ENCODE data around the gene B3GALT4.

Gene B3GALT4

DNA sequence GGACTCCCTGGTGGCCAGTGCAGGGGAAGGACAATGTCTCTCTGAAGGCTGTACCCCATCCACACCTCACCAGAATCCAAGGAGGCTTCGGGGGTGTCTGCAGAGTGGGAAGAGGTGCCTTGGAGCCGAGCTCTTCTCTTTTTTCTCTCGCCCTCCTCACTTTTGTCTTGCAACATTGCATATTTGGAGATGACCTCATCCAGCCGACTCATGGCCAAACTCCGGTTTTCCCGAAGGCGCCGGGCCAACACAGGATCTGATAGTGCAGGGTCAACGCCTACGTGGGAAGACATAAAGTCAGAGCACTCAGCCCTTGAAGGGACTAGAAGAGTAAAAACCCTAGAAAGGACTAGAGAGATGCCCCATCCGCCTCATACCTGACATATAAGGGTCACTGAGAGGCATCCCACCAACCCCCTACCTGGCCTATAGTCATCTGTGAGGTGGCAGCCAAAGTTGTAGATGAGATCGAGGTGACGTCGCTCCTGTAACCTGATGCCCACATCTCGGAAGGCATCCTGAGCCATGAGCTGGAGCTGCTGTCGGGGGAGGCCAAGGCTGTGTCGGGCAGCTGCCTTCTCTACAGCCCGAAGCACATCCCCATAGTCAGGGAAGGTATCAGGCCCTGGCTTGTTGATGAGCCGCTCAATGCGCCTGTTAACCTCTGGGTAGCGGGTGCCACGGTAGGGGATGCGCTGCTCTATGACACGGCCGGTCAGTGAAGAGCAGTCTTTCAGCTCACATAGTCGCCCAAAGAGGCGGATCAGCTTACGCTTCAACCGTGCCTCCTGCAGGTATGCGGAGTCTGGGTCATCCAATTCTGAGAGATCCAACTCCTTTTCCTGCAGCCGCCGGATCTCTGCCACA, 43.6 kb downstream of the B3GALT4 start (continued):
- TF ChIP-seq ZNF76 (tag by site-specific recombination; IDR thresholded peaks at IDR 0.05; ENCODE audit: borderline replicate concordance, low read depth): no peak
- TF ChIP-seq, protein P1, sequence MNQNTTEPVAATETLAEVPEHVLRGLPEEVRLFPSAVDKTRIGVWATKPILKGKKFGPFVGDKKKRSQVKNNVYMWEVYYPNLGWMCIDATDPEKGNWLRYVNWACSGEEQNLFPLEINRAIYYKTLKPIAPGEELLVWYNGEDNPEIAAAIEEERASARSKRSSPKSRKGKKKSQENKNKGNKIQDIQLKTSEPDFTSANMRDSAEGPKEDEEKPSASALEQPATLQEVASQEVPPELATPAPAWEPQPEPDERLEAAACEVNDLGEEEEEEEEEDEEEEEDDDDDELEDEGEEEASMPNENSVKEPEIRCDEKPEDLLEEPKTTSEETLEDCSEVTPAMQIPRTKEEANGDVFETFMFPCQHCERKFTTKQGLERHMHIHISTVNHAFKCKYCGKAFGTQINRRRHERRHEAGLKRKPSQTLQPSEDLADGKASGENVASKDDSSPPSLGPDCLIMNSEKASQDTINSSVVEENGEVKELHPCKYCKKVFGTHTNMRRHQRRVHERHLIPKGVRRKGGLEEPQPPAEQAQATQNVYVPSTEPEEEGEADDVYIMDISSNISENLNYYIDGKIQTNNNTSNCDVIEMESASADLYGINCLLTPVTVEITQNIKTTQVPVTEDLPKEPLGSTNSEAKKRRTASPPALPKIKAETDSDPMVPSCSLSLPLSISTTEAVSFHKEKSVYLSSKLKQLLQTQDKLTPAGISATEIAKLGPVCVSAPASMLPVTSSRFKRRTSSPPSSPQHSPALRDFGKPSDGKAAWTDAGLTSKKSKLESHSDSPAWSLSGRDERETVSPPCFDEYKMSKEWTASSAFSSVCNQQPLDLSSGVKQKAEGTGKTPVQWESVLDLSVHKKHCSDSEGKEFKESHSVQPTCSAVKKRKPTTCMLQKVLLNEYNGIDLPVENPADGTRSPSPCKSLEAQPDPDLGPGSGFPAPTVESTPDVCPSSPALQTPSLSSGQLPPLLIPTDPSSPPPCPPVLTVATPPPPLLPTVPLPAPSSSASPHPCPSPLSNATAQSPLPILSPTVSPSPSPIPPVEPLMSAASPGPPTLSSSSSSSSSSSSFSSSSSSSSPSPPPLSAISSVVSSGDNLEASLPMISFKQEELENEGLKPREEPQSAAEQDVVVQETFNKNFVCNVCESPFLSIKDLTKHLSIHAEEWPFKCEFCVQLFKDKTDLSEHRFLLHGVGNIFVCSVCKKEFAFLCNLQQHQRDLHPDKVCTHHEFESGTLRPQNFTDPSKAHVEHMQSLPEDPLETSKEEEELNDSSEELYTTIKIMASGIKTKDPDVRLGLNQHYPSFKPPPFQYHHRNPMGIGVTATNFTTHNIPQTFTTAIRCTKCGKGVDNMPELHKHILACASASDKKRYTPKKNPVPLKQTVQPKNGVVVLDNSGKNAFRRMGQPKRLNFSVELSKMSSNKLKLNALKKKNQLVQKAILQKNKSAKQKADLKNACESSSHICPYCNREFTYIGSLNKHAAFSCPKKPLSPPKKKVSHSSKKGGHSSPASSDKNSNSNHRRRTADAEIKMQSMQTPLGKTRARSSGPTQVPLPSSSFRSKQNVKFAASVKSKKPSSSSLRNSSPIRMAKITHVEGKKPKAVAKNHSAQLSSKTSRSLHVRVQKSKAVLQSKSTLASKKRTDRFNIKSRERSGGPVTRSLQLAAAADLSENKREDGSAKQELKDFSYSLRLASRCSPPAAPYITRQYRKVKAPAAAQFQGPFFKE (tag by site-specific recombination; IDR thresholded peaks at IDR 0.05; ENCODE audit: borderline replicate concordance): no peak; the same call in 1 of the 2 replicates
- TF ChIP-seq ZNF324 (tag by site-specific recombination; IDR thresholded peaks at IDR 0.05): no peak; the same call in 1 of the 2 replicates
- TF ChIP-seq ZNF558 (tag by site-specific recombination; IDR thresholded peaks at IDR 0.05): no peak; the same call in 1 of the 2 replicates
- TF ChIP-seq, protein P2, sequence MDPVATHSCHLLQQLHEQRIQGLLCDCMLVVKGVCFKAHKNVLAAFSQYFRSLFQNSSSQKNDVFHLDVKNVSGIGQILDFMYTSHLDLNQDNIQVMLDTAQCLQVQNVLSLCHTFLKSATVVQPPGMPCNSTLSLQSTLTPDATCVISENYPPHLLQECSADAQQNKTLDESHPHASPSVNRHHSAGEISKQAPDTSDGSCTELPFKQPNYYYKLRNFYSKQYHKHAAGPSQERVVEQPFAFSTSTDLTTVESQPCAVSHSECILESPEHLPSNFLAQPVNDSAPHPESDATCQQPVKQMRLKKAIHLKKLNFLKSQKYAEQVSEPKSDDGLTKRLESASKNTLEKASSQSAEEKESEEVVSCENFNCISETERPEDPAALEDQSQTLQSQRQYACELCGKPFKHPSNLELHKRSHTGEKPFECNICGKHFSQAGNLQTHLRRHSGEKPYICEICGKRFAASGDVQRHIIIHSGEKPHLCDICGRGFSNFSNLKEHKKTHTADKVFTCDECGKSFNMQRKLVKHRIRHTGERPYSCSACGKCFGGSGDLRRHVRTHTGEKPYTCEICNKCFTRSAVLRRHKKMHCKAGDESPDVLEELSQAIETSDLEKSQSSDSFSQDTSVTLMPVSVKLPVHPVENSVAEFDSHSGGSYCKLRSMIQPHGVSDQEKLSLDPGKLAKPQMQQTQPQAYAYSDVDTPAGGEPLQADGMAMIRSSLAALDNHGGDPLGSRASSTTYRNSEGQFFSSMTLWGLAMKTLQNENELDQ (tag by site-specific recombination; IDR thresholded peaks at IDR 0.05; ENCODE audit: low read depth): no peak
- no peak for TF ChIP-seq OVOL3 (tag by site-specific recombination; IDR thresholded peaks at IDR 0.05)
- no peak for TF ChIP-seq ZNF132 (tag by site-specific recombination; IDR thresholded peaks at IDR 0.05; ENCODE audit: borderline replicate concordance)
- no peak for TF ChIP-seq ZNF530 (tag by site-specific recombination; IDR thresholded peaks at IDR 0.05; ENCODE audit: low read depth)
- TF ChIP-seq BCL11A (tag by site-specific recombination; IDR thresholded peaks at IDR 0.05; ENCODE audit: low read depth): no peak
- no peak for TF ChIP-seq ZNF555 (tag by site-specific recombination; conservative IDR thresholded peaks at IDR 0.05)
- TF ChIP-seq, protein P3, sequence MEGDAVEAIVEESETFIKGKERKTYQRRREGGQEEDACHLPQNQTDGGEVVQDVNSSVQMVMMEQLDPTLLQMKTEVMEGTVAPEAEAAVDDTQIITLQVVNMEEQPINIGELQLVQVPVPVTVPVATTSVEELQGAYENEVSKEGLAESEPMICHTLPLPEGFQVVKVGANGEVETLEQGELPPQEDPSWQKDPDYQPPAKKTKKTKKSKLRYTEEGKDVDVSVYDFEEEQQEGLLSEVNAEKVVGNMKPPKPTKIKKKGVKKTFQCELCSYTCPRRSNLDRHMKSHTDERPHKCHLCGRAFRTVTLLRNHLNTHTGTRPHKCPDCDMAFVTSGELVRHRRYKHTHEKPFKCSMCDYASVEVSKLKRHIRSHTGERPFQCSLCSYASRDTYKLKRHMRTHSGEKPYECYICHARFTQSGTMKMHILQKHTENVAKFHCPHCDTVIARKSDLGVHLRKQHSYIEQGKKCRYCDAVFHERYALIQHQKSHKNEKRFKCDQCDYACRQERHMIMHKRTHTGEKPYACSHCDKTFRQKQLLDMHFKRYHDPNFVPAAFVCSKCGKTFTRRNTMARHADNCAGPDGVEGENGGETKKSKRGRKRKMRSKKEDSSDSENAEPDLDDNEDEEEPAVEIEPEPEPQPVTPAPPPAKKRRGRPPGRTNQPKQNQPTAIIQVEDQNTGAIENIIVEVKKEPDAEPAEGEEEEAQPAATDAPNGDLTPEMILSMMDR (tag by site-specific recombination; IDR thresholded peaks at IDR 0.05): no peak
- peak; percentile 65 for TF ChIP-seq ZXDB (tag by site-specific recombination; IDR thresholded peaks at IDR 0.05)
- TF ChIP-seq ZNF791 (tag by site-specific recombination; IDR thresholded peaks at IDR 0.05): no peak
- TF ChIP-seq, protein P4, sequence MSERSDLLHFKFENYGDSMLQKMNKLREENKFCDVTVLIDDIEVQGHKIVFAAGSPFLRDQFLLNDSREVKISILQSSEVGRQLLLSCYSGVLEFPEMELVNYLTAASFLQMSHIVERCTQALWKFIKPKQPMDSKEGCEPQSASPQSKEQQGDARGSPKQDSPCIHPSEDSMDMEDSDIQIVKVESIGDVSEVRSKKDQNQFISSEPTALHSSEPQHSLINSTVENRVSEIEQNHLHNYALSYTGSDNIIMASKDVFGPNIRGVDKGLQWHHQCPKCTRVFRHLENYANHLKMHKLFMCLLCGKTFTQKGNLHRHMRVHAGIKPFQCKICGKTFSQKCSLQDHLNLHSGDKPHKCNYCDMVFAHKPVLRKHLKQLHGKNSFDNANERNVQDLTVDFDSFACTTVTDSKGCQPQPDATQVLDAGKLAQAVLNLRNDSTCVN (tag by site-specific recombination; optimal IDR thresholded peaks at IDR 0.05): peak; percentile 16
- TF ChIP-seq YY1 (tag by site-specific recombination; IDR thresholded peaks at IDR 0.05): no peak
- TF ChIP-seq, protein P5, sequence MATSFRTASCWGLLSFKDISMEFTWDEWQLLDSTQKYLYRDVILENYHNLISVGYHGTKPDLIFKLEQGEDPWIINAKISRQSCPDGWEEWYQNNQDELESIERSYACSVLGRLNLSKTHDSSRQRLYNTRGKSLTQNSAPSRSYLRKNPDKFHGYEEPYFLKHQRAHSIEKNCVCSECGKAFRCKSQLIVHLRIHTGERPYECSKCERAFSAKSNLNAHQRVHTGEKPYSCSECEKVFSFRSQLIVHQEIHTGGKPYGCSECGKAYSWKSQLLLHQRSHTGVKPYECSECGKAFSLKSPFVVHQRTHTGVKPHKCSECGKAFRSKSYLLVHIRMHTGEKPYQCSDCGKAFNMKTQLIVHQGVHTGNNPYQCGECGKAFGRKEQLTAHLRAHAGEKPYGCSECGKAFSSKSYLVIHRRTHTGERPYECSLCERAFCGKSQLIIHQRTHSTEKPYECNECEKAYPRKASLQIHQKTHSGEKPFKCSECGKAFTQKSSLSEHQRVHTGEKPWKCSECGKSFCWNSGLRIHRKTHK (tag by site-specific recombination; IDR thresholded peaks at IDR 0.05): no peak
- TF ChIP-seq ZNF341 (tag by site-specific recombination; IDR thresholded peaks at IDR 0.05; ENCODE audit: low read depth): peak; percentile 59; the same call in 1 of the 2 replicates
- no peak for TF ChIP-seq ZNF610 (tag by site-specific recombination; IDR thresholded peaks at IDR 0.05; ENCODE audit: borderline replicate concordance)
- TF ChIP-seq ZBTB17 (tag by site-specific recombination; IDR thresholded peaks at IDR 0.05): peak; percentile 81
- TF ChIP-seq GLIS1 (tag by site-specific recombination; IDR thresholded peaks at IDR 0.05): peak; percentile 64
- TF ChIP-seq ZNF174 (tag by site-specific recombination; IDR thresholded peaks at IDR 0.05): no peak
- no peak for TF ChIP-seq ZNF112 (tag by site-specific recombination; IDR thresholded peaks at IDR 0.05)
- TF ChIP-seq ZBTB20 (tag by site-specific recombination; IDR thresholded peaks at IDR 0.05): peak; percentile 64
- no peak for TF ChIP-seq ZNF830 (tag by site-specific recombination; IDR thresholded peaks at IDR 0.05; ENCODE audit: low read depth)
- TF ChIP-seq ZNF837 (tag by site-specific recombination; IDR thresholded peaks at IDR 0.05): no peak
- no peak for TF ChIP-seq ZNF473 (tag by site-specific recombination; IDR thresholded peaks at IDR 0.05)
- no peak for TF ChIP-seq ZNF157 (tag by site-specific recombination; IDR thresholded peaks at IDR 0.05)
